Liver (tissue), 9 donors: ENCODE results near the gene MSH4. TPM values are rescaled to one million over a fixed set of nuclear protein-coding genes. Genes with fewer than 3 reads are reported as not detected.
A peak's percentile ranks its signal among the peaks of the same experiment; 100 is the strongest.
"Not testable (repeated sequence)": the region's sequence is repeated elsewhere in the genome, so short reads cannot be mapped to it uniquely, and the experiment has no call there.

Experiments
- DNase-seq: peaks from one replicate; pipeline ENCODE4 v3.0.0-alpha.2; 2017; ENCODE audit warnings: low spot score
- H3K27ac ChIP-seq, 2 donors: one replicate each; pipeline ENCODE4 v1.7.0; 2013; ENCODE audit warnings: inconsistent platforms in 2 of 2, low read length in 2 of 2, control low read depth in 1 of 2, low read depth in 1 of 2, mild to moderate bottlenecking in 1 of 2
- H3K27me3 ChIP-seq, 4 donors: one replicate each; pipeline versions ENCODE4 v1.6.1 to v1.7.0; 2013; ENCODE audit warnings: low read length in 3 of 4, inconsistent platforms in 1 of 4, mild to moderate bottlenecking in 1 of 4, moderate library complexity in 1 of 4; ENCODE audit not compliant: control insufficient read depth in 4 of 4, insufficient read depth in 4 of 4
- H3K36me3 ChIP-seq, 4 donors: one replicate each; pipeline versions ENCODE4 v1.6.1 to v1.7.0; 2013; ENCODE audit warnings: low read length in 3 of 4, mild to moderate bottlenecking in 3 of 4, low read depth in 1 of 4, moderate library complexity in 1 of 4; ENCODE audit not compliant: control insufficient read depth in 4 of 4, insufficient read depth in 3 of 4
- H3K4me1 ChIP-seq, 4 donors: one replicate each; pipeline versions ENCODE4 v1.6.1 to v1.7.0; 2013; ENCODE audit warnings: low read length in 3 of 4, mild to moderate bottlenecking in 3 of 4, moderate library complexity in 1 of 4; ENCODE audit not compliant: control insufficient read depth in 4 of 4, insufficient read depth in 4 of 4
- H3K4me3 ChIP-seq, 3 donors: one replicate each; pipeline versions ENCODE4 v1.6.1 to v1.7.0; 2013; ENCODE audit warnings: low read length in 3 of 3, control low read depth in 1 of 3, low read depth in 1 of 3, mild to moderate bottlenecking in 1 of 3
- H3K9ac ChIP-seq, 2 donors: one replicate each; pipeline ENCODE4 v1.7.0; 2013; ENCODE audit warnings: low read length in 2 of 2, mild to moderate bottlenecking in 2 of 2, moderate library complexity in 2 of 2, control low read depth in 1 of 2, low read depth in 1 of 2
- H3K9me3 ChIP-seq, 4 donors: one replicate each; pipeline versions ENCODE4 v1.6.1 to v1.7.0; 2013; ENCODE audit warnings: low read length in 3 of 4; ENCODE audit not compliant: control insufficient read depth in 4 of 4
- ATF3 ChIP-seq: IDR thresholded peaks from 2 replicates; pipeline ENCODE4 v1.6.1; 2016; ENCODE audit warnings: antibody characterized with exemption
- CTCF ChIP-seq: fragments of 150-350 bp; IDR thresholded peaks from 2 replicates; pipeline ENCODE4 v1.5.1; 2017; ENCODE audit warnings: improper control_type of control experiment, low read depth, low read length; ENCODE audit not compliant: missing input control
- EGR1 ChIP-seq, 2 donors: IDR thresholded peaks; 2 replicates each; pipeline ENCODE4 v1.6.1; 2016 to 2018; ENCODE audit warnings: antibody characterized with exemption in 2 of 2, low read depth in 2 of 2
- FOXA1 ChIP-seq: IDR thresholded peaks from 2 replicates; pipeline ENCODE4 v1.6.1; 2016; ENCODE audit warnings: antibody characterized with exemption
- FOXA2 ChIP-seq: IDR thresholded peaks from 2 replicates; pipeline ENCODE4 v1.6.1; 2016; ENCODE audit warnings: antibody characterized with exemption
- GABPA ChIP-seq, 2 donors: IDR thresholded peaks in 1 of 2; conservative IDR thresholded peaks in 1 of 2; 2 replicates each; pipeline ENCODE4 v1.6.1; 2016; ENCODE audit warnings: antibody characterized with exemption in 2 of 2, mild to moderate bottlenecking in 1 of 2, moderate library complexity in 1 of 2
- HNF4A ChIP-seq, 2 donors: conservative IDR thresholded peaks; 2 replicates each; pipeline ENCODE4 v1.6.1; 2016; ENCODE audit warnings: antibody characterized with exemption in 2 of 2, mild to moderate bottlenecking in 2 of 2
- HNF4G ChIP-seq: IDR thresholded peaks from 2 replicates; pipeline ENCODE4 v1.6.1; 2016; ENCODE audit warnings: antibody characterized with exemption
- JUND ChIP-seq, 2 donors: IDR thresholded peaks; 2 replicates each; pipeline ENCODE4 v1.6.1; 2016; ENCODE audit warnings: antibody characterized with exemption in 2 of 2
- MAX ChIP-seq: IDR thresholded peaks from 2 replicates; pipeline ENCODE4 v1.6.1; 2016; ENCODE audit warnings: antibody characterized with exemption
- NR2F2 ChIP-seq: IDR thresholded peaks from 2 replicates; pipeline ENCODE4 v1.6.1; 2016; ENCODE audit warnings: antibody characterized with exemption
- RAD21 ChIP-seq, 2 donors: IDR thresholded peaks; 2 replicates each; pipeline ENCODE4 v1.6.1; 2016; ENCODE audit warnings: antibody characterized with exemption in 2 of 2, mild to moderate bottlenecking in 2 of 2
- REST ChIP-seq: IDR thresholded peaks from 2 replicates; pipeline ENCODE4 v1.6.1; 2016; ENCODE audit warnings: antibody characterized with exemption, mild to moderate bottlenecking
- RXRA ChIP-seq, 2 donors: IDR thresholded peaks; 2 replicates each; pipeline ENCODE4 v1.6.1; 2017 to 2018; ENCODE audit warnings: antibody characterized with exemption in 2 of 2, mild to moderate bottlenecking in 1 of 2
- SP1 ChIP-seq: IDR thresholded peaks from 2 replicates; pipeline ENCODE4 v1.6.1; 2018; ENCODE audit warnings: antibody characterized with exemption, mild to moderate bottlenecking
- TAF1 ChIP-seq: conservative IDR thresholded peaks from 2 replicates; pipeline ENCODE4 v1.6.1; 2016; ENCODE audit warnings: antibody characterized with exemption, mild to moderate bottlenecking
- YY1 ChIP-seq: IDR thresholded peaks from 2 replicates; pipeline ENCODE4 v1.6.1; 2016; ENCODE audit warnings: antibody characterized with exemption, mild to moderate bottlenecking
- ZBTB33 ChIP-seq: IDR thresholded peaks from 2 replicates; pipeline ENCODE4 v1.6.1; 2016; ENCODE audit warnings: antibody characterized with exemption
- WGBS: extraction: QIAGEN DNeasy Blood & Tissue Kit; methylation state at CpG from one replicate; pipeline ENCODE4 v1.1.7; 2013; 5-methylcytosine and 5-hydroxymethylcytosine counted together
- polyA plus RNA-seq, 2 donors: library from polyadenylated mRNA; stranded (reverse) in 1 of 2; unstranded in 1 of 2; fragments of 200-250 nt in 1 of 2; fragments of >200 nt in 1 of 2; fragmentation: Nextera tagmentation in 1 of 2; extraction: Ambion mirVana in 1 of 2; gene quantifications; one replicate each; pipeline versions ENCODE4 v1.2.1 to v1.2.3, GENCODE V29; 2013 to 2015
- total RNA-seq, 2 donors: library from RNA; depleted of rRNA; stranded (reverse); fragments of >200 nt; gene quantifications; one replicate each; pipeline ENCODE4 v1.2.3, GENCODE V29; 2014
- donor health status: healthy.
- donor health status: healthy.
- donor health status: healthy.
- donor health status: healthy.
- donor health status: healthy.

Gene MSH4
- total and polyA plus RNA-seq, 4 donors = 0.08 to 0.14 TPM; not detected in 2

- H3K4me3 ChIP-seq = no peak overlapping the region
- WGBS = 79% methylated on average over 4 of the region's 4 CpGs
- no peaks in the 10 kb centered on the region for H3K4me1 ChIP-seq
- no peaks in the 10 kb centered on the region for H3K27me3 ChIP-seq
- no peak overlapping the region for H3K27ac ChIP-seq
- TF ChIP-seq HNF4G (no peak), GABPA (IDR thresholded peaks at IDR 0.05 in 1 of 2, conservative IDR thresholded peaks at IDR 0.05 in 1 of 2) (no peak), ATF3 (no peak), ZBTB33 (no peak), HNF4A (conservative IDR thresholded peaks at IDR 0.05) (no peak), JUND (IDR thresholded peaks at IDR 0.05) (no peak), EGR1 (IDR thresholded peaks at IDR 0.05; ENCODE audit: low read depth in 2 of 2) (no peak), YY1 (no peak), RXRA (IDR thresholded peaks at IDR 0.05) (no peak), MAX (no peak), CTCF (no peak), REST (no peak), TAF1 (no peak), SP1 (no peak), FOXA1 (no peak), FOXA2 (no peak), NR2F2 (no peak), RAD21 (IDR thresholded peaks at IDR 0.05) (no peak)
- H3K36me3 ChIP-seq = no peaks in the 10 kb centered on the region
- DNase-seq = no peak
- no peaks in the 10 kb centered on the region for H3K9me3 ChIP-seq
- H3K9ac ChIP-seq = no peak overlapping the region
These were observed 12.2 kb downstream of the MSH4 start for GRCh38 chr1:75808921-75809320.

GRCh38 chr1:75810113-75810512, 13.4 kb downstream of the MSH4 start:
- H3K27ac ChIP-seq, H3K9me3 ChIP-seq, H3K27me3 ChIP-seq, H3K4me1 ChIP-seq, H3K9ac ChIP-seq, H3K36me3 ChIP-seq, DNase-seq, H3K4me3 ChIP-seq: not testable (repeated sequence)
- 84% methylated on average over 3 of the region's 3 CpGs for WGBS
- TF ChIP-seq HNF4A (conservative IDR thresholded peaks at IDR 0.05) = peak in 1 of 2 donors; percentile 38
